Fibroblast of lung (primary cell): Measurements from ENCODE around the gene UBR4.

ENCODE experiments used
- CTCF ChIP-seq, 2 donors: IDR thresholded peaks in 1 of 2; conservative IDR thresholded peaks in 1 of 2; 1 replicate in 1 of 2; 2 replicates in 1 of 2; pipeline ENCODE4 v1.5.1; 2011 to 2012; ENCODE audit warnings: low read length in 2 of 2, control low read depth in 1 of 2, inconsistent platforms in 1 of 2, low read depth in 1 of 2, mild to moderate bottlenecking in 1 of 2
- EZH2 ChIP-seq: IDR thresholded peaks from 2 replicates; pipeline ENCODE4 v1.5.1; 2012; ENCODE audit warnings: low read length, control low read depth, mild to moderate bottlenecking; ENCODE audit errors: missing control alignments

- TF ChIP-seq CTCF (conservative IDR thresholded peaks at IDR 0.05 in 1 of 2, IDR thresholded peaks at IDR 0.05 in 1 of 2; ENCODE audit: low read depth in 1 of 2, low read length in 2 of 2) (no peak), EZH2 (no peak)
These were observed 4.7 kb downstream of the UBR4 start for GRCh38 chr1:19205403-19205802.
